H9 (cell line): ENCODE results near the gene PAK1. TPM values are rescaled to one million over a fixed set of nuclear protein-coding genes. Genes with fewer than 3 reads are reported as not detected.

ENCODE experiments used
- DNase-seq: peaks from one replicate; pipeline ENCODE4 v3.0.0-alpha.2; 2017
- H2AFZ ChIP-seq: one replicate; pipeline ENCODE4 v1.6.1; 2013; ENCODE audit warnings: mild to moderate bottlenecking, low read length, control low read depth, moderate library complexity
- H2AK5ac ChIP-seq: 2 replicates; pipeline ENCODE4 v1.6.1; 2013; ENCODE audit warnings: low read length, control low read depth, mixed read lengths; ENCODE audit not compliant: insufficient read length
- H2BK120ac ChIP-seq: one replicate; pipeline ENCODE4 v1.6.1; 2013; ENCODE audit warnings: low read depth, mild to moderate bottlenecking, low read length, control low read depth, inconsistent platforms; ENCODE audit not compliant: poor library complexity, severe bottlenecking
- H2BK12ac ChIP-seq: 2 replicates; pipeline ENCODE4 v1.6.1; 2013; ENCODE audit warnings: low read length, control low read depth, mixed read lengths, low read depth; ENCODE audit not compliant: insufficient read length
- H2BK15ac ChIP-seq: 2 replicates; pipeline ENCODE4 v1.6.1; 2013; ENCODE audit warnings: low read depth, low read length, control low read depth
- H2BK20ac ChIP-seq: one replicate; pipeline ENCODE4 v1.6.1; 2013; ENCODE audit warnings: low read depth, mild to moderate bottlenecking, low read length, control low read depth, inconsistent platforms; ENCODE audit not compliant: poor library complexity, severe bottlenecking
- H2BK5ac ChIP-seq: 2 replicates; pipeline ENCODE4 v1.6.1; 2013; ENCODE audit warnings: low read length, control low read depth, mixed read lengths; ENCODE audit not compliant: insufficient read length
- H3K14ac ChIP-seq: 2 replicates; pipeline ENCODE4 v1.6.1; 2013; ENCODE audit warnings: low read length, control low read depth; ENCODE audit not compliant: insufficient read depth
- H3K18ac ChIP-seq: 2 replicates; pipeline ENCODE4 v1.6.1; 2013; ENCODE audit warnings: low read depth, mild to moderate bottlenecking, mixed read lengths, low read length, control low read depth; ENCODE audit not compliant: insufficient read length
- H3K23ac ChIP-seq: 2 replicates; pipeline ENCODE4 v1.6.1; 2013; ENCODE audit warnings: low read length, control low read depth, mixed read lengths, low read depth; ENCODE audit not compliant: insufficient read length
- H3K23me2 ChIP-seq: 2 replicates; pipeline ENCODE4 v1.6.1; 2013; ENCODE audit warnings: low read depth, mild to moderate bottlenecking, mixed read lengths, low read length, control low read depth; ENCODE audit not compliant: insufficient read length, poor library complexity, severe bottlenecking
- H3K27ac ChIP-seq: 2 replicates; pipeline ENCODE4 v1.5.1; 2013; ENCODE audit warnings: low read length, control low read depth, mixed read lengths, low read depth; ENCODE audit not compliant: insufficient read length
- H3K27me3 ChIP-seq: 2 replicates; pipeline ENCODE4 v1.6.1; 2013; ENCODE audit warnings: low read length, control low read depth, inconsistent platforms; ENCODE audit not compliant: insufficient read depth
- H3K4ac ChIP-seq: 2 replicates; pipeline ENCODE4 v1.6.1; 2013; ENCODE audit warnings: low read depth, mild to moderate bottlenecking, control low read depth, inconsistent platforms, low read length, moderate library complexity
- H3K4me1 ChIP-seq: 2 replicates; pipeline ENCODE4 v1.6.1; 2013; ENCODE audit warnings: low read length, control low read depth, inconsistent platforms; ENCODE audit not compliant: insufficient read depth
- H3K4me2 ChIP-seq: 2 replicates; pipeline ENCODE4 v1.6.1; 2013; ENCODE audit warnings: low read length, control low read depth, mixed read lengths; ENCODE audit not compliant: insufficient read length, insufficient read depth
- H3K56ac ChIP-seq: 2 replicates; pipeline ENCODE4 v1.6.1; 2013; ENCODE audit warnings: low read depth, mild to moderate bottlenecking, mixed read lengths, low read length, control low read depth; ENCODE audit not compliant: insufficient read length
- H3K79me1 ChIP-seq: 2 replicates; pipeline ENCODE4 v1.6.1; 2013; ENCODE audit warnings: low read depth, mild to moderate bottlenecking, moderate library complexity, low read length, control low read depth, inconsistent platforms; ENCODE audit not compliant: insufficient read depth, poor library complexity, severe bottlenecking
- H3K79me2 ChIP-seq: 2 replicates; pipeline ENCODE4 v1.6.1; 2013; ENCODE audit warnings: low read length, control low read depth, inconsistent platforms; ENCODE audit not compliant: insufficient read depth
- H3K9ac ChIP-seq: 2 replicates; pipeline ENCODE4 v1.6.1; 2013; ENCODE audit warnings: low read length, control low read depth, mixed read lengths; ENCODE audit not compliant: insufficient read length; ENCODE audit errors: extremely low read depth
- H3K9me3 ChIP-seq: one replicate; pipeline ENCODE4 v1.6.1; 2013; ENCODE audit warnings: low read depth, low read length, inconsistent platforms; ENCODE audit not compliant: control insufficient read depth
- H3T11ph ChIP-seq: one replicate; pipeline ENCODE4 v1.6.1; 2013; ENCODE audit warnings: mild to moderate bottlenecking, low read length, control low read depth, inconsistent platforms
- H4K20me1 ChIP-seq: one replicate; pipeline ENCODE4 v1.6.1; 2013; ENCODE audit not compliant: control insufficient read depth, insufficient read length, insufficient read depth
- H4K5ac ChIP-seq: 2 replicates; pipeline ENCODE4 v1.6.1; 2013; ENCODE audit warnings: low read depth, mild to moderate bottlenecking, mixed read lengths, low read length, control low read depth; ENCODE audit not compliant: insufficient read length
- H4K8ac ChIP-seq: replicated peaks from 2 replicates; pipeline ENCODE4 v1.6.1; 2013; ENCODE audit warnings: low read length, control low read depth, mixed read lengths, low read depth; ENCODE audit not compliant: insufficient read length
- H4K91ac ChIP-seq: 2 replicates; pipeline ENCODE4 v1.6.1; 2013; ENCODE audit warnings: low read depth, mild to moderate bottlenecking, moderate library complexity, mixed read lengths, low read length, control low read depth; ENCODE audit not compliant: insufficient read length
- H3K27ac Mint-ChIP-seq, 3 experiments: 2 replicates in 2 of 3; 3 replicates in 1 of 3; pipeline ENCODE4 v1.8.0; 2020 to 2021; ENCODE audit warnings: mixed read lengths in 3 of 3, mild to moderate bottlenecking in 1 of 3, moderate library complexity in 1 of 3
- H3K27me3 Mint-ChIP-seq: 2 replicates; pipeline ENCODE4 v1.8.0; 2021; ENCODE audit warnings: low read depth, mild to moderate bottlenecking, moderate library complexity, mixed read lengths
- H3K36me3 Mint-ChIP-seq, 3 experiments: 2 replicates in 2 of 3; 3 replicates in 1 of 3; pipeline ENCODE4 v1.8.0; 2020 to 2021; ENCODE audit warnings: low read depth in 3 of 3, mixed read lengths in 3 of 3; ENCODE audit not compliant: insufficient read depth in 1 of 3
- H3K4me1 Mint-ChIP-seq, 2 experiments: 2 replicates each; pipeline ENCODE4 v1.8.0; 2020; ENCODE audit warnings: mixed read lengths in 2 of 2
- H3K4me3 Mint-ChIP-seq, 2 experiments: 2 replicates in 1 of 2; 3 replicates in 1 of 2; pipeline ENCODE4 v1.8.0; 2020 to 2021; ENCODE audit warnings: mild to moderate bottlenecking in 2 of 2, mixed read lengths in 2 of 2, moderate library complexity in 1 of 2
- H3K9me3 Mint-ChIP-seq, 2 experiments: 2 replicates in 1 of 2; 3 replicates in 1 of 2; pipeline ENCODE4 v1.8.0; 2020; ENCODE audit warnings: mild to moderate bottlenecking in 2 of 2, mixed read lengths in 2 of 2, moderate library complexity in 1 of 2
- total RNA-seq: library from RNA; stranded (reverse); gene quantifications from 2 replicates; pipeline ENCODE4 v1.2.1, GENCODE V29; 2021
- TF ChIP-seq, protein P1 (sequence below): fragments of 200-600 bp; sonication (generic); conservative IDR thresholded peaks from 3 replicates; pipeline ENCODE4 v1.8.0; 2021; ENCODE audit warnings: antibody characterized with exemption, mild to moderate bottlenecking

The PAK1 gene
- total RNA-seq, 1 experiment from 2014 or later = 122 TPM

DNA sequence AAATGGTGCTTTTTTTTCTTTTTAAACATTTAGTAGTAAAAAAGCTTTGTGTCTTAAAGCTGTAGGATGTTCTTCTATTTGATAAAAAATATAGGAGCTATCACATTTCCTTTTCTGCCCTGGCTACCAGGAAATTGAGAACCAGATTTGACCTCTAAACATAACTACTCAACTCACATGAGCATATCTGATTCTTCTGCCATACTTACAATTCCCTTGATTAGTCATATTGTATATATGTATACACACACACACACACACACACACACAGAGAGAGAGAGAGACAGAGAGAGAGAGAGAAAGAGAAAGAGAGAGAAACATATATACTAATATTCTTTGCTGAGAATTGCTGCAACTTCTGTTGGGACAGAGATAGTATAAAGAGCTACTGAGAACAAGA, 149.4 kb downstream of the PAK1 start:
- Histone ChIP-seq H3K79me2 (no peaks in the 10 kb centered on the region), H4K91ac (no peak overlapping the region), H3K4me1 (no peaks in the 10 kb centered on the region), H3K23ac (no peak overlapping the region), H4K20me1 (no peaks in the 10 kb centered on the region), H2AK5ac (no peak overlapping the region), H4K5ac (no peak overlapping the region), H3T11ph (no peak overlapping the region), H2BK120ac (no peak overlapping the region), H2BK5ac (no peak overlapping the region), H3K4ac (no peak overlapping the region), H2AFZ (no peak overlapping the region), H2BK12ac (no peak overlapping the region), H3K56ac (no peak overlapping the region), H3K27me3 (no peaks in the 10 kb centered on the region), H3K79me1 (no peaks in the 10 kb centered on the region), H3K27ac (no peak overlapping the region), H2BK20ac (no peak overlapping the region), H3K14ac (no peak overlapping the region), H2BK15ac (no peak overlapping the region), H3K9ac (no peak overlapping the region), H3K23me2 (no peaks in the 10 kb centered on the region), H3K18ac (no peak overlapping the region), H3K9me3 (no peaks in the 10 kb centered on the region), H4K8ac (no peak overlapping the region), H3K4me2 (no peak overlapping the region)
- peaks cover 25 to 45% (median 30%) of the 10 kb centered on the region in 3 experiments for H3K36me3 Mint-ChIP-seq
- H3K9me3 Mint-ChIP-seq = no peaks in the 10 kb centered on the region
- H3K4me3 Mint-ChIP-seq = no peak overlapping the region
- no peak overlapping the region for H3K27ac Mint-ChIP-seq
- TF ChIP-seq, protein P1, sequence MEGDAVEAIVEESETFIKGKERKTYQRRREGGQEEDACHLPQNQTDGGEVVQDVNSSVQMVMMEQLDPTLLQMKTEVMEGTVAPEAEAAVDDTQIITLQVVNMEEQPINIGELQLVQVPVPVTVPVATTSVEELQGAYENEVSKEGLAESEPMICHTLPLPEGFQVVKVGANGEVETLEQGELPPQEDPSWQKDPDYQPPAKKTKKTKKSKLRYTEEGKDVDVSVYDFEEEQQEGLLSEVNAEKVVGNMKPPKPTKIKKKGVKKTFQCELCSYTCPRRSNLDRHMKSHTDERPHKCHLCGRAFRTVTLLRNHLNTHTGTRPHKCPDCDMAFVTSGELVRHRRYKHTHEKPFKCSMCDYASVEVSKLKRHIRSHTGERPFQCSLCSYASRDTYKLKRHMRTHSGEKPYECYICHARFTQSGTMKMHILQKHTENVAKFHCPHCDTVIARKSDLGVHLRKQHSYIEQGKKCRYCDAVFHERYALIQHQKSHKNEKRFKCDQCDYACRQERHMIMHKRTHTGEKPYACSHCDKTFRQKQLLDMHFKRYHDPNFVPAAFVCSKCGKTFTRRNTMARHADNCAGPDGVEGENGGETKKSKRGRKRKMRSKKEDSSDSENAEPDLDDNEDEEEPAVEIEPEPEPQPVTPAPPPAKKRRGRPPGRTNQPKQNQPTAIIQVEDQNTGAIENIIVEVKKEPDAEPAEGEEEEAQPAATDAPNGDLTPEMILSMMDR = no peak
- no peaks in the 10 kb centered on the region for H3K27me3 Mint-ChIP-seq
- H3K4me1 Mint-ChIP-seq = no peaks in the 10 kb centered on the region
- DNase-seq = no peak
